Measurements from ENCODE around the gene SMG6. TPM values are rescaled to one million over a fixed set of nuclear protein-coding genes. Genes with fewer than 3 reads are reported as not detected.

The SMG6 gene
- total and polyA plus RNA-seq, 2 of the 8 experiments (the other 6 are each of a cell fraction or from before 2014, with no cell fraction given), result 18.5 to 25.2 TPM

DNA sequence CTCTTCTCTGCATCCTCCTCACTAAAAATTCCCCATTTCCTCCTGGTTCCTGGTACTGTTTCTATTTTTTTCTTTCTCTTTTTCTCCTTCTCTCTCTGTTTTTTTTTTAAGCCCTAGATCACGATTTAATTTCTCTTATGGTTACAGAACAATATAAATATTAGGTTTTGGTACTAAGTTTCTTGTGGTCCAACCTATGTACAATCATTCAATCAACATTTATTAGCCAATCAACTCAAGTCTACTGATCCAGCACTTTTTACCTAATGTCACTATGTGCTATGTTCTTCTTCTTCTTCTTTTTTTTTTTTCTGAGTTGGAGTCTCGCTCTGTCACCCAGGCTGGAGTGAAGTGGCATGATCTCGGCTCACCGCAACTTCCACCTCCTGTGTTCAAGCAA lies 291.1 kb downstream of the SMG6 start (continued):
- TF ChIP-seq BCL11A (IDR thresholded peaks at IDR 0.05; ENCODE audit: low read depth in 2 of 2, low read length in 2 of 2), result no peak
- TF ChIP-seq HDAC2 (IDR thresholded peaks at IDR 0.05; ENCODE audit: borderline replicate concordance in 1 of 2, low read depth in 2 of 2, low read length in 2 of 2), result no peak
- no peak for TF ChIP-seq ATF3 (IDR thresholded peaks at IDR 0.05; ENCODE audit: insufficient read depth, low read depth, low read length)
- TF ChIP-seq RNF2 (IDR thresholded peaks at IDR 0.05; ENCODE audit: borderline replicate concordance, low read depth, low read length, missing control alignments, poor library complexity, severe bottlenecking), result no peak
- no peak for TF ChIP-seq ZNF274 (IDR thresholded peaks at IDR 0.05; ENCODE audit: borderline replicate concordance, extremely low read depth, low read length)
